GM23248 (cell line): ENCODE measurements around the gene ZHX3.

Experiments
- EZH2 ChIP-seq: fragments of 200-600 bp; sonication (generic); IDR thresholded peaks from 2 replicates; pipeline ENCODE4 v1.6.1; 2018; ENCODE audit warnings: antibody characterized with exemption, mild to moderate bottlenecking; ENCODE audit not compliant: insufficient read depth, poor library complexity, severe bottlenecking
- EZH2phosphoT487 ChIP-seq: fragments of 200-600 bp; sonication (generic); IDR thresholded peaks from 2 replicates; pipeline ENCODE4 v1.6.1; 2018; ENCODE audit warnings: antibody characterized with exemption, moderate library complexity, mild to moderate bottlenecking, low read depth; ENCODE audit not compliant: insufficient read depth

- no peak for TF ChIP-seq EZH2phosphoT487
- TF ChIP-seq EZH2: no peak
Measured at GRCh38 chr20:41205313-41205712, 112.2 kb downstream of the ZHX3 start.
